Spleen (tissue), 7 donors: ENCODE results near the gene DHRSX.

Experiments used
- POLR2A ChIP-seq, 3 donors: fragments of 450-650 bp; IDR thresholded peaks; one replicate each; pipeline ENCODE4 v1.5.1; 2017; ENCODE audit warnings: antibody characterized with exemption in 3 of 3, mild to moderate bottlenecking in 1 of 3
- TF ChIP-seq, protein P1 (sequence below), 11 experiments: fragments of 200-600 bp in 7 of 11; fragments of 450-650 bp in 4 of 11; sonication (generic) in 4 of 11; IDR thresholded peaks in 8 of 11; conservative IDR thresholded peaks in 3 of 11; 1 replicate in 7 of 11; 2 replicates in 4 of 11; pipeline versions ENCODE4 v1.4.0 to v1.8.0; 2016 to 2021; ENCODE audit warnings: antibody characterized with exemption in 11 of 11, inconsistent platforms in 4 of 11, mild to moderate bottlenecking in 1 of 11
- donor health status: DM: no; HTN: no; CAD: no; lungs with moderate emphysema.
- donor health status: DM: no; HTN: no; CAD: no.
- donor health status: DM: no; HTN: no; CAD: no.

DNA sequence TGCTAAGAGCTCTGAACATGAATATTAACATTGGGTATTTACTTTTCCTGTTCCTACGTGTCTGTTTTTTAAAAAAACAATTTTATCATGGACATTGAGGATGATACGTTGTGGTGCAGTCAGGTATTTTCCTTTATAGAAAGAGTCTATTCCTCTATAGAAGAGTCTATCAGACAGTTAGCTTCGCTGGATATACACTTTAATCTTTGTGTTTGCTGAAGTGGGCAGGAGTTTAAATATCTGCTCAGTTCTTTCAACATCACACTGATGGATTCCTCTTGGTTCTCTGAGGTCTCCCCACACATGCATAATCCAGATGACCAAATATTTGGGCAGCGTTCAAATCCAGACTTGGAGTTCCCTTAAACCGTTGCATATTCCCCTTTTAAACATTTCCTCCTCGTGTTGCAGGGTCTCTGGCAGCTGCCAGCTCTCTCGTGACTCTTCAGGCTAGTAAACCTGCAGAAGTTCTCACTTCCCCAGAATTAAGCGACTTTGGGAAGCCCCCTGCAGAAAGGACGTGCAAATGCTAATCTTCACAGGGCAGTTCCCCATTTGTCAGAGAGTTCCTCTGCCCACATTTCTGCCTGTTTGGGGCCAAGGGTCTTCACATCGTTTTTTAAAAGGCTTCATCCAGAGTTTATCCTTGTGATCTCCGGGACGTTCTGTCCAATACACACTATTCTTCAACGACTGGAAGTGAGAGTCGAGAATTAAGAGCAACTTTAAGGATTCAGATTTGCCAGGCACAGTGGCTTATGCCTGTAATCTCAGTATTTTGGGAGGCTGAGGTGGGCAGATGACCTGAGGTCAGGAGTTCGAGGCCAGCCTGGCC, 20.5 kb upstream of the DHRSX start:
- TF ChIP-seq, protein P1, sequence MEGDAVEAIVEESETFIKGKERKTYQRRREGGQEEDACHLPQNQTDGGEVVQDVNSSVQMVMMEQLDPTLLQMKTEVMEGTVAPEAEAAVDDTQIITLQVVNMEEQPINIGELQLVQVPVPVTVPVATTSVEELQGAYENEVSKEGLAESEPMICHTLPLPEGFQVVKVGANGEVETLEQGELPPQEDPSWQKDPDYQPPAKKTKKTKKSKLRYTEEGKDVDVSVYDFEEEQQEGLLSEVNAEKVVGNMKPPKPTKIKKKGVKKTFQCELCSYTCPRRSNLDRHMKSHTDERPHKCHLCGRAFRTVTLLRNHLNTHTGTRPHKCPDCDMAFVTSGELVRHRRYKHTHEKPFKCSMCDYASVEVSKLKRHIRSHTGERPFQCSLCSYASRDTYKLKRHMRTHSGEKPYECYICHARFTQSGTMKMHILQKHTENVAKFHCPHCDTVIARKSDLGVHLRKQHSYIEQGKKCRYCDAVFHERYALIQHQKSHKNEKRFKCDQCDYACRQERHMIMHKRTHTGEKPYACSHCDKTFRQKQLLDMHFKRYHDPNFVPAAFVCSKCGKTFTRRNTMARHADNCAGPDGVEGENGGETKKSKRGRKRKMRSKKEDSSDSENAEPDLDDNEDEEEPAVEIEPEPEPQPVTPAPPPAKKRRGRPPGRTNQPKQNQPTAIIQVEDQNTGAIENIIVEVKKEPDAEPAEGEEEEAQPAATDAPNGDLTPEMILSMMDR (IDR thresholded peaks at IDR 0.05 in 8 of 11, conservative IDR thresholded peaks at IDR 0.05 in 3 of 11) = no peak
- no peak for TF ChIP-seq POLR2A (IDR thresholded peaks at IDR 0.05)
